Measurements from ENCODE around the gene NKAIN1. TPM values are rescaled to one million over a fixed set of nuclear protein-coding genes. Genes with fewer than 3 reads are reported as not detected.

NKAIN1 gene
- total and polyA plus RNA-seq, 2 of the 13 experiments (the other 11 are each of a cell fraction or from before 2014, with no cell fraction given) = 0.29 to 0.40 TPM

DNA sequence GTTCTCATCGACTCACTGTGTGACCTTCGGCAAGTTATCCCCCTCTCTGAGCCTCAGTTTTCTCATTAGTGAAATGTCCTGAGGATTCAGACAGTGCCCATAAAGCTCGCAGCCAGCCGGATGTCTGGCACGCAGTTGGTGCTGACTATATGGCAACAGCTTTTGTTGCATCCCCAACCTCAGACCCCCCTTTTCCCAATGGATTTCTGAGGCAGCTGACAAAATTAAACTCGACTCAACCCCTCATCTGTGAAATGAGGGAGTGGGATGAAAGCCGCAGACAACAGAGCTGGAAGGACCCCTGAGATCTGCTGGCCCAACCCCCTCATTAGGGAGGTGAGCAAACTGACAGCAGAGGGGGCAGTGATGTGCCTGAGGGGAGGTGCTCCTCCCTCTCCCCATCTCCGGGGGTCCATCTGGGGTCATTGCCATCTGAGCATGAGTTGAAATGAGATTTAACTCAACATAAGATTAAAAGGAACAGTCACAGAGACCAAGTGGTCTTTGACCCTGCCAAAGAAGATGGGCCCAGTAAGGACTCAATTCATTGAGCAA lies 40.4 kb downstream of the NKAIN1 start:
- no peaks in the 10 kb centered on the region for H3K4me1 ChIP-seq (ENCODE audit: insufficient read depth, low read length)
- no peaks in the 10 kb centered on the region for H3K79me2 ChIP-seq (ENCODE audit: insufficient read depth, low read length)
- H3K9me3 ChIP-seq (ENCODE audit: low read length) = no peaks in the 10 kb centered on the region
- POLR2A ChIA-PET = no interaction called here
- DNase-seq (ENCODE audit: low spot score) = no peak
- WGBS (ENCODE audit: low lambda C conversion rate) = 48% methylated on average over 7 of the region's 8 CpGs
- no TSS peak for BruUV-seq (replicated peaks)
- no peak overlapping the region for H3K27ac ChIP-seq (ENCODE audit: extremely low read length, insufficient read depth, low read length)
- H3K36me3 ChIP-seq (replicated peaks in 1 of 2; ENCODE audit: control insufficient read depth in 1 of 2, insufficient read depth in 2 of 2, low read length in 2 of 2) = no peaks in the 10 kb centered on the region
- no peaks in the 10 kb centered on the region for H4K20me1 ChIP-seq (ENCODE audit: insufficient read depth, low read length)
- no peak overlapping the region for H3K9ac ChIP-seq (ENCODE audit: insufficient read depth, low read depth, low read length)
- peaks cover 0 to 3% of the 10 kb centered on the region in 2 experiments; a peak in 1 of 5 replicates for H3K27me3 ChIP-seq (ENCODE audit: control insufficient read depth in 1 of 2, insufficient read depth in 2 of 2, low read length in 2 of 2)
- no peak overlapping the region for H3K4me2 ChIP-seq (ENCODE audit: low read depth, low read length)
- intact Hi-C loops (cut with micrococcal nuclease; ENCODE audit: unreplicated experiment) = no loop called here
- CTCF ChIA-PET (ENCODE audit: low intra/inter-chr PET ratio, low total read pairs) = no interaction called here
- no peak for ATAC-seq
- no peak for FAIRE-seq
- in situ Hi-C loops (cut with HindIII; ENCODE audit: extremely low pct_ligation_motif_present, low pct_unique_long_range_greater_than_20kb) = no loop called here
- no peak overlapping the region for H2AFZ ChIP-seq (ENCODE audit: low read length)
- no peak overlapping the region for H3K4me3 ChIP-seq (replicated peaks in 1 of 3; ENCODE audit: insufficient read depth in 1 of 3, low read depth in 2 of 3, low read length in 3 of 3)
- TF ChIP-seq HOXA9 (CRISPR knock-in tag; IDR thresholded peaks at IDR 0.05; ENCODE audit: borderline replicate concordance) = no peak
- TF ChIP-seq ZNF768 (CRISPR knock-in tag; IDR thresholded peaks at IDR 0.05) = peak; percentile 43; the same call in 1 of the 2 replicates
- TF ChIP-seq SMAD3 (CRISPR knock-in tag; IDR thresholded peaks at IDR 0.05) = no peak
- TF ChIP-seq ZNF790 (CRISPR knock-in tag; IDR thresholded peaks at IDR 0.05; ENCODE audit: borderline replicate concordance) = no peak

- Histone ChIP-seq H3K27me3 (ENCODE audit: control insufficient read depth in 1 of 2, insufficient read depth in 2 of 2, low read length in 2 of 2) (peaks cover 0 to 7% of the 10 kb centered on the region in 2 experiments; a peak in 2 of 5 replicates), H3K4me2 (ENCODE audit: low read depth, low read length) (no peak overlapping the region), H3K4me1 (ENCODE audit: insufficient read depth, low read length) (no peaks in the 10 kb centered on the region), H2AFZ (ENCODE audit: low read length) (no peak overlapping the region), H3K27ac (ENCODE audit: extremely low read length, insufficient read depth, low read length) (no peak overlapping the region), H4K20me1 (ENCODE audit: insufficient read depth, low read length) (no peaks in the 10 kb centered on the region), H3K9me3 (ENCODE audit: low read length) (no peaks in the 10 kb centered on the region), H3K79me2 (ENCODE audit: insufficient read depth, low read length) (no peaks in the 10 kb centered on the region), H3K36me3 (replicated peaks in 1 of 2; ENCODE audit: control insufficient read depth in 1 of 2, insufficient read depth in 2 of 2, low read length in 2 of 2) (no peaks in the 10 kb centered on the region), H3K9ac (ENCODE audit: insufficient read depth, low read depth, low read length) (no peak overlapping the region), H3K4me3 (replicated peaks in 1 of 3; ENCODE audit: insufficient read depth in 1 of 3, low read depth in 2 of 3, low read length in 3 of 3) (no peak overlapping the region)
- ATAC-seq (no peak), DNase-seq (ENCODE audit: low spot score) (no peak), FAIRE-seq (no peak)
- no peak for TF ChIP-seq THYN1 (CRISPR knock-in tag; IDR thresholded peaks at IDR 0.05; ENCODE audit: borderline replicate concordance, low read depth)
- no peak for TF ChIP-seq KLF15 (CRISPR knock-in tag; IDR thresholded peaks at IDR 0.05; ENCODE audit: borderline replicate concordance)
- no peak for TF ChIP-seq HMGA1 (CRISPR knock-in tag; conservative IDR thresholded peaks at IDR 0.05)
- no peak for TF ChIP-seq ZNF225 (CRISPR knock-in tag; IDR thresholded peaks at IDR 0.05)
- no peak for TF ChIP-seq ZNF501 (CRISPR knock-in tag; IDR thresholded peaks at IDR 0.05)
- ChIA-PET POLR2A (no interaction called here), CTCF (ENCODE audit: low intra/inter-chr PET ratio, low total read pairs) (no interaction called here)
- in situ Hi-C loops (cut with HindIII; ENCODE audit: extremely low pct_ligation_motif_present, low pct_unique_long_range_greater_than_20kb) (no loop called here), intact Hi-C loops (cut with micrococcal nuclease; ENCODE audit: unreplicated experiment) (no loop called here)
- no TSS peak for BruUV-seq (replicated peaks)
- WGBS (ENCODE audit: low lambda C conversion rate) = under 1% methylated on average over 6 of the region's 7 CpGs
Observed at GRCh38 chr1:31198600-31198999, 41.1 kb downstream of the NKAIN1 start.

Data from HepG2 (cell line).